Measurements from ENCODE around the gene SPACA7.

Gene SPACA7

GRCh38 chr13:112368883-112369282 lies 7.3 kb upstream of the SPACA7 start:
- Histone ChIP-seq H3K79me2 (ENCODE audit: insufficient read depth, low read length) (no peaks in the 10 kb centered on the region), H3K9me3 (ENCODE audit: insufficient read depth, low read depth, low read length) (peaks cover 9% of the 10 kb centered on the region; the same call in 1 of the 2 replicates), H3K27me3 (ENCODE audit: insufficient read depth, low read length, poor library complexity, severe bottlenecking) (no peaks in the 10 kb centered on the region), H3K4me3 (ENCODE audit: low read length, poor library complexity, severe bottlenecking) (no peak overlapping the region), H3K4me1 (ENCODE audit: insufficient read depth, low read length, poor library complexity, severe bottlenecking) (no peaks in the 10 kb centered on the region), H3F3A (ENCODE audit: low read depth) (no peaks in the 10 kb centered on the region), H3K9me2 (replicated peaks; ENCODE audit: low read depth, low read length) (no peaks in the 10 kb centered on the region), H4K20me1 (ENCODE audit: insufficient read depth, low read length, poor library complexity, severe bottlenecking) (no peaks in the 10 kb centered on the region), H2AFZ (ENCODE audit: low read length) (no peak overlapping the region), H3K4me2 (ENCODE audit: low read depth, low read length, poor library complexity, severe bottlenecking) (no peak overlapping the region), H3K9ac (ENCODE audit: low read depth, low read length, poor library complexity, severe bottlenecking) (no peak overlapping the region), H3K36me3 (ENCODE audit: insufficient read depth, low read length) (no peaks in the 10 kb centered on the region)
- TF ChIP-seq, protein P1, sequence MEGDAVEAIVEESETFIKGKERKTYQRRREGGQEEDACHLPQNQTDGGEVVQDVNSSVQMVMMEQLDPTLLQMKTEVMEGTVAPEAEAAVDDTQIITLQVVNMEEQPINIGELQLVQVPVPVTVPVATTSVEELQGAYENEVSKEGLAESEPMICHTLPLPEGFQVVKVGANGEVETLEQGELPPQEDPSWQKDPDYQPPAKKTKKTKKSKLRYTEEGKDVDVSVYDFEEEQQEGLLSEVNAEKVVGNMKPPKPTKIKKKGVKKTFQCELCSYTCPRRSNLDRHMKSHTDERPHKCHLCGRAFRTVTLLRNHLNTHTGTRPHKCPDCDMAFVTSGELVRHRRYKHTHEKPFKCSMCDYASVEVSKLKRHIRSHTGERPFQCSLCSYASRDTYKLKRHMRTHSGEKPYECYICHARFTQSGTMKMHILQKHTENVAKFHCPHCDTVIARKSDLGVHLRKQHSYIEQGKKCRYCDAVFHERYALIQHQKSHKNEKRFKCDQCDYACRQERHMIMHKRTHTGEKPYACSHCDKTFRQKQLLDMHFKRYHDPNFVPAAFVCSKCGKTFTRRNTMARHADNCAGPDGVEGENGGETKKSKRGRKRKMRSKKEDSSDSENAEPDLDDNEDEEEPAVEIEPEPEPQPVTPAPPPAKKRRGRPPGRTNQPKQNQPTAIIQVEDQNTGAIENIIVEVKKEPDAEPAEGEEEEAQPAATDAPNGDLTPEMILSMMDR (conservative IDR thresholded peaks at IDR 0.05; ENCODE audit: low read length): no peak
- TF ChIP-seq EZH2phosphoT487 (IDR thresholded peaks at IDR 0.05; ENCODE audit: borderline replicate concordance): no peak

DNA sequence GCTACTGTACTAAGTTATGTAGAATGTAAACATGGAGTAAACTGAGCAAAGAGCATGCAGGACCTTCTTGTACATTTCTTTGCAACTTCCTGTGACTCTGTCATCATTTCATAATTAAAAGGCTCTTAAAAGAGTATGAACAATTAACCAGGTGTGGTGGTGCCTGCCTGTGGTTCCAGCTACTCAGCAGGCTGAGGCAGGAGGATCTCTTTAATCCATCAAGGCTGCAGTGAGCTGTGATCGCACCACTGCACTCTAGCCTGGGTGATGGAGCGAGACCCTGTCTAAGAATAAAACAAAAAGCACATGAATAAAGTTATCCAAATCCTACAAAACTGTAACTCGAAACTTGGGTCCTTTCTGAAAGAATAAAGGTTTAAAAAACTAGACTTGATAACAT lies 5.8 kb upstream of the SPACA7 start:
- Histone ChIP-seq H2AFZ (ENCODE audit: low read length) (no peak overlapping the region), H3K4me1 (ENCODE audit: insufficient read depth, low read length, poor library complexity, severe bottlenecking) (no peaks in the 10 kb centered on the region), H3F3A (ENCODE audit: low read depth) (no peaks in the 10 kb centered on the region), H3K27me3 (ENCODE audit: insufficient read depth, low read length, poor library complexity, severe bottlenecking) (no peaks in the 10 kb centered on the region), H3K9me3 (ENCODE audit: insufficient read depth, low read depth, low read length) (peaks cover 7% of the 10 kb centered on the region; the same call in 1 of the 2 replicates), H3K36me3 (ENCODE audit: insufficient read depth, low read length) (no peaks in the 10 kb centered on the region), H4K20me1 (ENCODE audit: insufficient read depth, low read length, poor library complexity, severe bottlenecking) (no peaks in the 10 kb centered on the region), H3K79me2 (ENCODE audit: insufficient read depth, low read length) (no peaks in the 10 kb centered on the region), H3K4me2 (ENCODE audit: low read depth, low read length, poor library complexity, severe bottlenecking) (no peak overlapping the region), H3K9ac (ENCODE audit: low read depth, low read length, poor library complexity, severe bottlenecking) (no peak overlapping the region), H3K4me3 (ENCODE audit: low read length, poor library complexity, severe bottlenecking) (no peak overlapping the region), H3K9me2 (replicated peaks; ENCODE audit: low read depth, low read length) (no peaks in the 10 kb centered on the region)
- no peak for TF ChIP-seq EZH2phosphoT487 (IDR thresholded peaks at IDR 0.05; ENCODE audit: borderline replicate concordance)
- TF ChIP-seq, protein P1 (conservative IDR thresholded peaks at IDR 0.05; ENCODE audit: low read length): no peak

GRCh38 chr13:112374271-112374670 lies 1.9 kb upstream of the SPACA7 start:
- Histone ChIP-seq H3K4me3 (ENCODE audit: low read length, poor library complexity, severe bottlenecking) (no peak overlapping the region), H3K79me2 (ENCODE audit: insufficient read depth, low read length) (no peaks in the 10 kb centered on the region), H3K36me3 (ENCODE audit: insufficient read depth, low read length) (no peaks in the 10 kb centered on the region), H3K4me1 (ENCODE audit: insufficient read depth, low read length, poor library complexity, severe bottlenecking) (no peaks in the 10 kb centered on the region), H3K9me2 (replicated peaks; ENCODE audit: low read depth, low read length) (no peaks in the 10 kb centered on the region), H3K9ac (ENCODE audit: low read depth, low read length, poor library complexity, severe bottlenecking) (no peak overlapping the region), H3F3A (ENCODE audit: low read depth) (no peaks in the 10 kb centered on the region), H3K27me3 (ENCODE audit: insufficient read depth, low read length, poor library complexity, severe bottlenecking) (no peaks in the 10 kb centered on the region), H4K20me1 (ENCODE audit: insufficient read depth, low read length, poor library complexity, severe bottlenecking) (no peaks in the 10 kb centered on the region), H3K4me2 (ENCODE audit: low read depth, low read length, poor library complexity, severe bottlenecking) (no peak overlapping the region), H2AFZ (ENCODE audit: low read length) (no peak overlapping the region), H3K9me3 (ENCODE audit: insufficient read depth, low read depth, low read length) (peaks cover 7% of the 10 kb centered on the region; the same call in 1 of the 2 replicates)
- TF ChIP-seq, protein P1 (conservative IDR thresholded peaks at IDR 0.05; ENCODE audit: low read length): no peak
